B cell (primary cell): Measurements from ENCODE around the gene ZNF239. TPM values are rescaled to one million over a fixed set of nuclear protein-coding genes. Genes with fewer than 3 reads are reported as not detected.

Experiments used
- ATAC-seq: fragments of 200-7000 bp; cut with Tn5 transposase; one replicate; pipeline ENCODE4 v1.10.0; 2021; ENCODE audit warnings: low read depth, mild to moderate bottlenecking, moderate number of reproducible peaks, moderate library complexity
- CTCF ChIA-PET: fragments of 350-600 bp; sonication (Branson Sonifier 250); formaldehyde crosslinking; loops from one replicate; lab custom pipeline; 2021; ENCODE audit warnings: antibody characterized with exemption, inconsistent platforms; lab: Charles Lee
- POLR2A ChIA-PET: fragments of 350-600 bp; sonication (Branson Sonifier 250); formaldehyde crosslinking; loops from one replicate; lab custom pipeline; 2021; ENCODE audit warnings: antibody characterized with exemption; lab: Charles Lee
- DNase-seq: peaks from one replicate; pipeline ENCODE4 v3.0.0; 2013
- H2AFZ ChIP-seq: 2 replicates; pipeline ENCODE4 v1.6.1; 2012; ENCODE audit warnings: mild to moderate bottlenecking, low read depth, low read length; ENCODE audit not compliant: insufficient read depth, poor library complexity, severe bottlenecking
- H3K27ac ChIP-seq, 2 donors: 1 replicate in 1 of 2; 2 replicates in 1 of 2; pipeline ENCODE4 v1.5.1; 2012 to 2013; ENCODE audit warnings: low read length in 2 of 2, mild to moderate bottlenecking in 2 of 2, moderate library complexity in 1 of 2
- H3K27me3 ChIP-seq, 4 experiments: fragments of 200-600 bp in 1 of 4; sonication (generic) in 1 of 4; replicated peaks in 1 of 4; 1 replicate in 2 of 4; 2 replicates in 2 of 4; pipeline versions ENCODE4 v1.6.1 to v1.7.0; 2013 to 2016; ENCODE audit warnings: low read length in 3 of 4, mild to moderate bottlenecking in 2 of 4, mixed read lengths in 1 of 4, moderate library complexity in 1 of 4; ENCODE audit not compliant: insufficient read depth in 4 of 4, control insufficient read depth in 3 of 4; ENCODE audit errors: control extremely low read depth in 1 of 4
- H3K36me3 ChIP-seq, 2 experiments: replicated peaks in 1 of 2; 1 replicate in 1 of 2; 2 replicates in 1 of 2; pipeline versions ENCODE4 v1.6.1 to v1.7.1; 2013; ENCODE audit warnings: low read length in 1 of 2; ENCODE audit not compliant: insufficient read depth in 2 of 2, control insufficient read depth in 1 of 2; ENCODE audit errors: control extremely low read depth in 1 of 2, extremely low read depth in 1 of 2
- H3K4me1 ChIP-seq, 2 donors: fragments of 200-600 bp in 1 of 2; sonication (generic) in 1 of 2; 1 replicate in 1 of 2; 2 replicates in 1 of 2; pipeline versions ENCODE4 v1.5.1 to v1.6.1; 2013 to 2017; ENCODE audit warnings: low read length in 2 of 2; ENCODE audit not compliant: control insufficient read depth in 2 of 2, insufficient read depth in 2 of 2
- H3K4me2 ChIP-seq: replicated peaks from 2 replicates; pipeline ENCODE3; 2012; ENCODE audit warnings: mild to moderate bottlenecking, low read depth, low read length; ENCODE audit not compliant: poor library complexity, severe bottlenecking
- H3K4me3 ChIP-seq, 5 experiments: fragments of 200-600 bp in 1 of 5; sonication (generic) in 1 of 5; 1 replicate in 3 of 5; 2 replicates in 2 of 5; pipeline versions ENCODE4 v1.5.1 to v1.7.0; 2011 to 2016; ENCODE audit warnings: low read length in 4 of 5, mild to moderate bottlenecking in 4 of 5, low read depth in 2 of 5, control low read depth in 1 of 5, moderate library complexity in 1 of 5; ENCODE audit not compliant: insufficient read depth in 1 of 5; ENCODE audit errors: control extremely low read depth in 1 of 5, extremely low read depth in 1 of 5
- H3K79me2 ChIP-seq: fragments of 200-600 bp; sonication (generic); one replicate; pipeline ENCODE4 v1.6.0; 2016; ENCODE audit warnings: low read length; ENCODE audit not compliant: control insufficient read depth, insufficient read depth
- H3K9ac ChIP-seq: fragments of 200-600 bp; sonication (generic); 2 replicates; pipeline ENCODE4 v1.6.1; 2017; ENCODE audit warnings: mild to moderate bottlenecking, low read length, moderate library complexity
- H3K9me3 ChIP-seq, 3 donors: one replicate each; pipeline versions ENCODE4 v1.6.1 to v1.7.1; 2013; ENCODE audit warnings: low read length in 2 of 3; ENCODE audit not compliant: control insufficient read depth in 2 of 3, insufficient read depth in 1 of 3; ENCODE audit errors: control extremely low read depth in 1 of 3
- H4K20me1 ChIP-seq: 2 replicates; pipeline ENCODE4 v1.6.0; 2012; ENCODE audit warnings: mild to moderate bottlenecking, low read length; ENCODE audit not compliant: insufficient read depth, control insufficient read depth, poor library complexity, severe bottlenecking
- H3K27ac Mint-ChIP-seq: one replicate; pipeline ENCODE4 v1.8.0; 2021; ENCODE audit warnings: mixed read lengths
- H3K27me3 Mint-ChIP-seq: one replicate; pipeline ENCODE4 v1.8.0; 2021; ENCODE audit warnings: mixed read lengths
- H3K4me1 Mint-ChIP-seq: one replicate; pipeline ENCODE4 v1.8.0; 2021; ENCODE audit warnings: mixed read lengths
- H3K4me3 Mint-ChIP-seq: one replicate; pipeline ENCODE4 v1.8.0; 2021; ENCODE audit warnings: mixed read lengths
- H3K9me3 Mint-ChIP-seq: one replicate; pipeline ENCODE4 v1.8.0; 2022; ENCODE audit warnings: mixed read lengths; ENCODE audit not compliant: insufficient read depth
- EZH2 ChIP-seq: IDR thresholded peaks from 2 replicates; pipeline ENCODE4 v1.6.1; 2012; ENCODE audit warnings: borderline replicate concordance, low read depth, mild to moderate bottlenecking, moderate library complexity, low read length; ENCODE audit not compliant: insufficient read depth, poor library complexity, severe bottlenecking
- WGBS: methylation state at CpG from one replicate; pipeline ENCODE4 v1.1.5; 2013; ENCODE audit warnings: missing lambda C conversion rate; ENCODE audit not compliant: insufficient coverage; 5-methylcytosine and 5-hydroxymethylcytosine counted together
- intact Hi-C: fragments of 100-400 bp; cut with micrococcal nuclease; formaldehyde crosslinking; loops from one replicate; pipeline ENCODE4 v1.10.0; 2022
- polyA plus RNA-seq: library from polyadenylated mRNA; depleted of rRNA; stranded (reverse); fragments of >200 nt; gene quantifications from 2 replicates; pipeline ENCODE4 v1.2.3, GENCODE V29; 2012
- total RNA-seq, 2 donors: library from RNA; stranded (reverse); fragments of 120-200 nt in 1 of 2; gene quantifications; 1 replicate in 1 of 2; 2 replicates in 1 of 2; pipeline versions ENCODE4 v1.2.3 to v1.2.4, GENCODE V29; 2013 to 2022
- TF ChIP-seq, protein P1 (sequence below): fragments of 200-600 bp; IDR thresholded peaks from one replicate; pipeline ENCODE4 v1.8.0; 2022; ENCODE audit warnings: antibody characterized with exemption, mild to moderate bottlenecking

Gene ZNF239
- total and polyA plus RNA-seq, 2 donors (not counting 1 experiment from before 2014, with no cell fraction given), result 2.2 to 5.9 TPM

GRCh38 chr10:43599333-43599732 is 24.9 kb upstream of the ZNF239 start:
- POLR2A ChIA-PET, result no interaction called here

DNA sequence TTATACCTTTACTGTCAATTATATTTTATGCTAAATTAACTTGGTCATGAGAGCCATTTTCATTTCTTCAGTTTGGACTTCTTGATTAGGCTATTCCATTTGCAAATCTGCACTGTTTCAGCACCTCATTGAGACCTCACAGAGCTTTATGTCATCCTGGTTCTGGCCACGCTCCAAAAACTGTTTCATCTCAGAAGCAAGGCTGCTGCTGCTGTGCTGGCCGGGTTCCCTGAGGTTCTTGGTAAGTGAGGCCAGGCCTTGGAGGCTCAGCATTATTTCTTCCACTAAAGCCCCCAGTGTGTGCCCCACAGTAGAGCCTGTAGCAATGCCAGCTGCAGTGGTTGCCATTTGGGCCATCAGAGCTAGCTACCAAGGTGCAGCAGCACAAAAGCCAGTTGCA is 24.0 kb upstream of the ZNF239 start:
- 80% methylated on average over 2 of the region's 2 CpGs for WGBS
- no peak for ATAC-seq
- no peaks in the 10 kb centered on the region for H3K27me3 ChIP-seq

More at GRCh38 chr10:43599333-43599732, 24.9 kb upstream of the ZNF239 start:
- Mint-ChIP-seq H3K4me1 (peaks cover 22% of the 10 kb centered on the region), H3K9me3 (peaks cover 2% of the 10 kb centered on the region), H3K27me3 (peaks cover 4% of the 10 kb centered on the region), H3K4me3 (no peak overlapping the region), H3K27ac (no peak overlapping the region)
- peaks cover 14 to 20% of the 10 kb centered on the region in 2 donors for H3K4me1 ChIP-seq
- H3K9me3 ChIP-seq, result peaks cover 0 to 6% (median 0%) of the 10 kb centered on the region in 3 donors
- no peak overlapping the region for H3K27ac ChIP-seq
- intact Hi-C loops, result no loop called here
- ATAC-seq (no peak), DNase-seq (no peak)
- H3K79me2 ChIP-seq, result no peaks in the 10 kb centered on the region
- H3K36me3 ChIP-seq, result no peaks in the 10 kb centered on the region
- no peak overlapping the region for H3K4me3 ChIP-seq
- H3K4me2 ChIP-seq, result no peak overlapping the region
- CTCF ChIA-PET, result no interaction called here
- no peaks in the 10 kb centered on the region for H4K20me1 ChIP-seq
- no peaks in the 10 kb centered on the region for H3K27me3 ChIP-seq
- H2AFZ ChIP-seq, result no peak overlapping the region
- no CpG with 5 or more reads among the region's 2 CpGs for whole genome bisulfite sequencing
- no peak for TF ChIP-seq EZH2
- TF ChIP-seq, protein P1, sequence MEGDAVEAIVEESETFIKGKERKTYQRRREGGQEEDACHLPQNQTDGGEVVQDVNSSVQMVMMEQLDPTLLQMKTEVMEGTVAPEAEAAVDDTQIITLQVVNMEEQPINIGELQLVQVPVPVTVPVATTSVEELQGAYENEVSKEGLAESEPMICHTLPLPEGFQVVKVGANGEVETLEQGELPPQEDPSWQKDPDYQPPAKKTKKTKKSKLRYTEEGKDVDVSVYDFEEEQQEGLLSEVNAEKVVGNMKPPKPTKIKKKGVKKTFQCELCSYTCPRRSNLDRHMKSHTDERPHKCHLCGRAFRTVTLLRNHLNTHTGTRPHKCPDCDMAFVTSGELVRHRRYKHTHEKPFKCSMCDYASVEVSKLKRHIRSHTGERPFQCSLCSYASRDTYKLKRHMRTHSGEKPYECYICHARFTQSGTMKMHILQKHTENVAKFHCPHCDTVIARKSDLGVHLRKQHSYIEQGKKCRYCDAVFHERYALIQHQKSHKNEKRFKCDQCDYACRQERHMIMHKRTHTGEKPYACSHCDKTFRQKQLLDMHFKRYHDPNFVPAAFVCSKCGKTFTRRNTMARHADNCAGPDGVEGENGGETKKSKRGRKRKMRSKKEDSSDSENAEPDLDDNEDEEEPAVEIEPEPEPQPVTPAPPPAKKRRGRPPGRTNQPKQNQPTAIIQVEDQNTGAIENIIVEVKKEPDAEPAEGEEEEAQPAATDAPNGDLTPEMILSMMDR, result no peak
- H3K9ac ChIP-seq, result no peak overlapping the region

More for the DNA sequence above, 24.0 kb upstream of the ZNF239 start:
- Mint-ChIP-seq H3K27ac (no peak overlapping the region), H3K4me3 (no peak overlapping the region), H3K27me3 (peaks cover 4% of the 10 kb centered on the region), H3K4me1 (peaks cover 26% of the 10 kb centered on the region), H3K9me3 (peaks cover 2% of the 10 kb centered on the region)
- DNase-seq, result no peak
- ChIA-PET POLR2A (interaction anchor here (0.7 kb wide), 1 partner anchor 8 kb away, joined by 6 read pairs; no protein-coding TSS in a partner anchor), CTCF (no interaction called here)
- Histone ChIP-seq H2AFZ (no peak overlapping the region), H3K4me2 (no peak overlapping the region), H3K9ac (no peak overlapping the region), H3K4me1 (peaks cover 14 to 20% of the 10 kb centered on the region in 2 donors), H4K20me1 (no peaks in the 10 kb centered on the region), H3K4me3 (no peak overlapping the region), H3K36me3 (no peaks in the 10 kb centered on the region), H3K79me2 (no peaks in the 10 kb centered on the region), H3K9me3 (peaks cover 0 to 6% (median 0%) of the 10 kb centered on the region in 3 donors), H3K27ac (no peak overlapping the region)
- intact Hi-C loops, result no loop called here
- TF ChIP-seq EZH2, result no peak
- TF ChIP-seq, protein P1, result no peak
